Fibroblast of skin of right quadriceps (primary cell): ENCODE measurements around the gene LRRN2.
"Not testable (repeated sequence)": the region's sequence is repeated elsewhere in the genome, so short reads cannot be mapped to it uniquely, and the experiment has no call there.

Experiments
- DNase-seq: peaks from one replicate; pipeline ENCODE4 v3.0.0-alpha.2; 2013

Gene LRRN2

DNA sequence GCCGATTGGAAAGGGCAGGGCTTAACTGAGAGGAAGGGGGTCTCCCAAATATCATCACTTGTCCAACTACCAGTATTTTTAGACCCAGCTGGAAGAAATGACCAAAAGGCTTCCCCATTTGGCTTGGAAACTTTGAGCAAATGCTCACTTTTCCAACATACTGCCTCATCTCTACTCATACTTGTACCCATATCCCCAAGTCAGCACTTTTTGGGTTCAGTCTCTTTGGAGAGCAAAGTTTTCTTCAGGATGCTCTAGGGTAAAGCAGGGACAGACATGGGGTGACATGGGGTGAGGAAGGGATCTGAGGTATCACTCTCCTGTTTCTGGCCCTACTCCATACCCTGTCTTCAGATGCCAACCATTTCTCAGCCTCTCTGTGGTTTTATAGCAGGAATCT lies 27.2 kb downstream of the LRRN2 start:
- DNase-seq: no peak

DNA sequence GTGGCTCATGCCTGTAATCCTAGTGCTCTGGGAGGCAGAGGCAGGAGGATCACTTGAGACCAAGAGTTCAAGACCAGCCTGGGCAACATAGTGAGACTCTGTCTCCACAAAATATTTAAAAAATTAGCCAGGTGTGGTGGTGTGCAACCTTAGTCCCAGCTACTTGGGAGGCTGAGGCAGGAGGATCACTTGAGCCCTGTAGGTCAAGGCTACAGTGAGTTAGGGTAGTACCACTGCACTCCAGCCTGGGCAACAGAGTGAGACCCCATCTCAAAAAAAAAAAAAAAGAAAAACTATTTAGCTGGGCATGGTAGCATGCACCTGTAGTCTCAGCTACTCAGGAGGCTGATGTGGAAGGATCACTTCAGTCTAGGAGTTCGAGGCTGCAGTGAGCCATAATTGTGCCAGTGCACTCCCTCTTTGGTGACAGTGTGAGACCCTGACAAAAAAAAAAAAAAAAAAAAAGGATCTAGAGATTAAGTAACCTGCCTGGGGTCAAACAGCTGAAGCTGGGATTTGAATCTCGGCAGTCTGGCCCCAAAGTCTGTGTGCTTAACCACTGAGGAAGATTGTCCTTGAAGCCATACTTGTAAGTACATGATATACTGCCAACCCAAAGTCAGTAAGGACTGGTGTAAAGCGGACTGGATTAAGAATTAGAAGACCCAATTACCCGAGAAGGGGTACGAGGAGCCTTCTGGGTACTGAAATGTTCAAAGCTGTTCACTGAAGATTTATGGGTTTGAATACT lies 31.8 kb downstream of the LRRN2 start:
- no peak for DNase-seq

DNA sequence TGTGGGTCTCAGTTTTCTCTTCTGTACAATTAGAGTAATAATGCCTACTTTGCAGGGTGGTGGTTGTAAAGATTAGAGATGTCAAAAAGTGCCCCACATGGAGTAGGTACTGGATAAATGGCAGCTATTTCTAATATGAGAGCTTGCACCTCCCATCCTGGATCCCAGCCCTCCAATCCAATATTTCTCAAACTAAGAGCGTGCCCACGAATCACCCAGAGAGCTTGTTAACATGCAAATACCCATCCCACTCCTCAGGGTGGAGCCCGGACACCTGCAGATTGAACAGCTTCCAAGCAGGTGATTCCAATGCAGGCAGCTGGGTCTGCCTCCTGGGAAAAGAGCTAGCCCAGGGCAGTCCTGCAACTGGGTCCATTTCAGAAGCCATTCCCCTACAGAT lies 33.0 kb downstream of the LRRN2 start:
- no peak for DNase-seq

DNA sequence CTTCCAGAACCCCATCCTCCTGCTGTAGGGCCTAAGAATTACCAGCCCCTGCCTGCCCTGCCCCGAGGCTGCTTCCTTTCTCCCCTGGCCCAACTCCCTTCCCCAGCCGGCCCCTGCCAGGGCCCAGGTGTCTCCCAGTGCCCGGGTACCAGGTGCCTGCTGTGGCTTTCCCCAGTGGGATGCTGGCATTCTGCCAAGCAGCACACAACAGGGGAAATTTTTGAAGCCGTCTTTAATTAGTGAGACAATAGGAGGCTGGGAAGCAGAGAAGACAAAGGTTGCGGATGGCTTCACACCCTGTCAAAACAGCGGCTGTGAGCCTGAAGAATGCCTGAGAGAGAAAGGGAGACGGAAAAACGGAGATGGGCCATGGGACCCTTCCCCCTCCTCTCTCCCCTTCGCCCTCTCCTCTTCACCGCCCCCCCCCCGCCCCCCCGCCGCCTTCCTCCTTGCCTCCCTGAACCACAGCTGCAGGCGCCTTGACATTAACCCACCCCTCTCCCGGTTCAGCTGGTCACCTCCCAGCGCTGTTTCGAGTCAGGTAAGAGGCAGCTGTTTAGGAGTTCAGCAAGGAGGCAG lies 33.6 kb downstream of the LRRN2 start:
- no peak for DNase-seq

DNA sequence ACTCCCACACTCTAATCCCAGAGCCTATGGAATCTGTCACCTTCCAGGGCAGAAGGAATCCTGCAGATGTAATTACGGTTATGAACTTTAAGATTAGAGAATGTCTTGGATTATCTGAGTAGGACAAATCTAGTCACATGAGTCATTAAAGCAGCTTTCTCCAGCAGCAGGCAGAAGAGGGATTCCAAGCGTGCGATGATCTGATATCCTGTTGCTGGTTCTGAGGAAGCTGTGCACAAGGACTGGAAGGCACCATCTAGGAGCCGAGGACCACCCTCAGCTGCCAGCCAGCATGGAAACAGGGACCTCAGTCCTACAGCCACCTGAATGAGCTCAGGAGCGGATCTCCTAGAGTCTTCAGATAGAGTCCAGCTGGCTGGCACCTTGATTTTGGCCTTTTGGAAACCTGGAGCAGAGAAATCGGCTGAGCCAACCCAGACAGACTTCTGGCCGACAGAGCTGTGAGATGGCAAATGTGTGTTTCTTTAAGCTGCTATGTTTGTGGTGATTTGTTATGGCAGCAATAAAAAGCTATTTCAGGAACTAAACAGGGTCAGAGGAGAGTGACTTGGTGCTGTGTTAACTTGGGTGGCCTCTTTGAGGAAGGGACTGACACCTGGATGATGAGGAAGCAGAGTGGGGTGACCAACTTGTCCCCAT lies 34.5 kb downstream of the LRRN2 start:
- no peak for DNase-seq

DNA sequence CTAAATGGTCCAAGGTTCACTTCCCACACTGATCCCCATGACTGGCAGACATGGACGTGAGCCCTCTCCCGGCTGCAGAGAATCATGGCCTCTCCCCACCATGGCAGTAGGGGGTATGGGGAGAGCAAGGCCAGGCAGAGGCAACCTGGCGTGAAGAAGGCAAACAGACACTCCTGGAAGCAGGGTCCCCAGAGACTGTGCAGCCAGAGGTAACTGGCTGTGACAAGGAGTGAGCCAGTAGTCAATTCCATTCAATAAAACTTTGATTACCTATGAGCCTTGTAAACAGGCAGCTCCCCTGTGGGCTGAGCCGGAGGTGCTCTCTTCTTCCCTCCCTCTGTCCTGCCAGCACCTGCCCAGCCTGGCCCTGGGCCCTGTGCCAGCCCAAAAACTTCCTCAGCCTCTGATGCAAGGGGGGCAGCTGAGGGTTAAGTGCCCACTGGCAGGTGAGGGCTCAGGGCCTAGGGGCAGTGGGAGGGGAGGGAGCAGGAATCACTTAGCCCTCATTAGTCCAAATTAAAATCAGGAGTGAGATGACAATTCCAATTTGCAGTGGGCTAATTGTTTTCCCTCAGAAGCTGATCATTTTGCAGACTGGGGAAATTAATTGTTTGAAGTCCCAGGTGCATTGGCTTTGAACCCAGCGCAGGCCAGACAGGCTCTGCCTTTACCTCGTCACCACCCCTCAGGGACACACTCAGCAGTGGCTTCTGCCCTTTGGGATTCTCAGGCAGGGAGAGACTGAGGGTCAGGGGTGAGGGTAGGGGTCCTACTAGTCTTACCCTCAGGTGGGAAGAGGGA lies 35.6 kb downstream of the LRRN2 start:
- no peak for DNase-seq

DNA sequence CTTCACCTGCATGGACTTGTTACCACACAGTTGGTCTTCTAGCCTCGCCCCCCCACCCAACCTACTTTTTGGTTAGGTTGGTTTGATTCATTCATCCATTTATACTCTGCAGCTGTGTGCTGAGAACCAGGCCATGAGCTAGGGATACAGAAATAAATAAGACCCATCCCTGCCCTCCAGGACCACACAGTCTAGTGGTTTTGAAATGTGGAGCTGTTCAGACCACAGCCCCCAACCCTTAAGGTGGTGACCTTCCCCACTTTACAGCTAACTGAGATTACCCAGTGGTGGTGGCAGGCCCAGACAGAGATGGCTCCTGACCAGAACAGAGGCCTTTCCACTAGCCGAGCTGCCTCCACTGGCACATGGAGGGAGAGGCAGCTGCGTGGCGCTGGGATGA lies 37.0 kb downstream of the LRRN2 start:
- no peak for DNase-seq

DNA sequence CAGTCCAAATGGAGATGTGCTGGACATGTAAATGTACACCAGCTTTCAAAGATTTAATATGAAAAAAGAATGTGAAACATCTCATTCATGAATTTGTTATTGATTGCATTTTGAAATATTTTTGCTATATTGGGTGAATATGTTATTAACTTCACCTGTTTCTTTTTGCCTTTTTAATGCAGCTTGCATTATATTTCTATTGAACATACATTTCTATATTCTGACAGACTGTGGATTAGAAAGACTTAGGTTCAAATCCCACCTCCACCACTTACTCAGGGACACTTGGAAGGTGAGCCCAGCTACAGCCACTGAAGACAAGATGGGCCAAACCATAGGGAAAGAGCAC lies 37.8 kb downstream of the LRRN2 start:
- DNase-seq: no peak

DNA sequence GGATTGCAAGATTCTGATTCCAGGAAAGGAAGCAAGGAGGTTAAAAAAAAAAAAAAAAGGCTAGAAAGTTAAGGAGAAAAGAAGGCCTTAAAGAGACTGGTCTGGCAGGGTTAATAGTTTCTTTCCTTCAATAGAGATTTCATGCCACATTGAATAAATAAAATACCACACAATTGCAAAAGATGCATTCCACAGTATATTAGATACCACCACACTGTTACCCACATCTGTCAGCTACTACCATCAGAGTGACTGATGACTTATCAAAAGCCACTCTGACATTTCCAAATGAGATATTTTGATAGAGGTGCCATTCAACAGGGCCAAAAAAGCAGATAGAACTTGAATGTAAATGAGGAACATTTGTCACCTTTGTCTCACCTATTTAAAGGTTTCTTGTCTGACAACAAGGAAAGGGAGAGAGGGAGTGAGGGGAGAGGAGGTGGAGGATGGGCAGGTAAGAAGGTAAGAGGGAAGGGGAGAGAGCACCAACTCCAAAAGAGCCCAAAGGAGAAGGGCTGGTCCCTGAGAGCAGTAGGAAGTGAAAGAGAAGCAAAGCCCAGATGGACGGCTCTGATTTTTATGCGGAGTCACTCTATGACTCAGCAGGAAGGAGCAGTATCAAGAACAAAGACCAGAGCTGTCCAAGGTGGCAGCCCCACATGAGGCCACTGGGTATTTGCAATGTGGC lies 38.3 kb downstream of the LRRN2 start:
- peak; percentile 53 for DNase-seq

DNA sequence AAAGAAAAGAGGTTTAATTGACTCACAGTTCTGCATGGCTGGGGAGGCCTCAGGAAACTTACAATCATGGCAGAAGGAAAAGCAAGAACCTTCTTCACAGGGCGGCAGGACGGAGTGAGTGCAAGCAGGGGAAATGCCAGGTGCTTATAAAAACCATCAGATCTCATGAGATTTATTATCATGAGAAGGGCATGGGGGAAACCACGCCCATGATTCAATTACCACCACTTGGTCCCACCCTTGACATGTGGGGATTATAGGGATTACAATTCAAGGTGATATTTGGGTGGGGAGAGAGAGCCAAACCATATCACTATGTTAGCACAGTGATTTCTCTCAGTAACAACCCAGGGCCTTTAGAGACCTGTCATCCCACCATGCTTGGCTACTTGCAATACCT lies 39.9 kb downstream of the LRRN2 start:
- no peak for DNase-seq

DNA sequence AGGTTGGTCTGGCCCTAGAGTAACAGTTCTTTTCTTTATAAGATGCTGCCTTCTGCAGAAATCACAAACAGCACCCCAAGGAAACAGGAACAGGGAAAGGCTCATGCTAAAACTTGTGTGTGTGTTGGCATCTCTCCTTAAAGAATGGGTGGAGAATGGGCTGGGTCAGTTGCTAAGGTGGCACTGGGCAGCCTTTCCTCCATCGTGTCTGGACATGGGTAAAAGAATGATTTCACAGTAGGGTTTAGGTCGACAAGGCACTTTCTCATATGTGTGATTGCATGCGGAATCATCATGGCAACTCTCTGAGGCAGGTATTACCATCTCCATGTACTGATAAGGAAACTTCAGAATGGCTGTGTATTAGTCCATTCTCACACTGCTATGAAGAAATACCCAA lies 40.3 kb downstream of the LRRN2 start:
- DNase-seq: no peak

DNA sequence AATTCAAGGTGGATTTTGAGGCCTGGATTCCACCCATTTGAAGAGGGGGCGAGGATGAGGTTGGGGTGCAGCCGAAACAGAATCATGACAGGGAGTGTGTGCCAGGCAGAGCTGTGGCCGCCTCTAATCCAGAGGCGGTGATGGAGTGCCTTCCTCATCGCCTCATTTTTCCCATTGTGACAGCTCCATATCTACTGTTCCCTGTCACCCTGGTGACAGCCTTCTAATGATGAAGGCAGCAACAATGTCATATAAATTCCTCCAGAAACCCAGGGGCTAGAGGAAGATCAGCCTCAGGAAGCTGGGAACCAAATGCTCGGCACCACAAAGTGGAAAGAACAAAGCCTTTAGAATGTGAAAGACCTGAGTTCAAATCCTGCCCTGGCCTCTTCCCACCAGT lies 42.0 kb downstream of the LRRN2 start:
- no peak for DNase-seq

DNA sequence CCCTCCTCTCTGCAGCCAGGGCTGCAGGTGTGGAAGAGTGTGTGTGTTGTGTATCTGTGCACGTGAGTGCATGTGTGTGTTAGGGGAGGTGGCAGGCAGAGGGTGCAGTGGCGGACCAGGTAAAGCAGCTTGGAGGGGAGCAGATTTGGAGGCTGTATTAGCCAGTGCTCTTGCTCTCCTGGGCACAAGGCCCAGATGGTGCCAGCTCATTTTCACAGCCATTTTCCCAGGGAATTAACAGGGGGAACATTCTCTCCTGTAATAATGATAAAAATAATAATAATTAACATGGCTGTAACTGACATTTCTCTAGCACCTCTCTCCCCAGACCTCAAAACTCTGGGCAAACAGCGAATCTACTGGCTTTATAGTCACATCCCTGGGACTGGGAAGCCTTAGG lies 43.6 kb downstream of the LRRN2 start:
- DNase-seq: no peak

DNA sequence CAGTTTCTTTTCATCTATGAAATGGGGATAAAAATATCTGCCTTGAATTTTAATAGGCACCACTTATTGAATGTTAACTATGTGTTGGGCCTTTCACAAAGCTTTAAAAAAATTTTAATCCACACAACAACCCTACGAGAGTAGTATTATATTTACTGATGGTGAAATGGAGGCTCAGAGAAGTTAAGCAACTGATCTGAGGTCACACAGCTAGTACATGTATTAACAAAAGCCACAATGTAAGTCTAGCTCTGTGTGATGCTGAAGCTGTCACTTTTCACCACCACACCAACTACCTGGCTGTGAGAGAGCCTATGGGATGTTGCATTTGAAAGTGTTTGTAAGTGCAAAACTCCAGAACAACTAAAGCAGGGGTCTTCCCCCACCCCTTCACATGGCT lies 44.1 kb downstream of the LRRN2 start:
- no peak for DNase-seq

DNA sequence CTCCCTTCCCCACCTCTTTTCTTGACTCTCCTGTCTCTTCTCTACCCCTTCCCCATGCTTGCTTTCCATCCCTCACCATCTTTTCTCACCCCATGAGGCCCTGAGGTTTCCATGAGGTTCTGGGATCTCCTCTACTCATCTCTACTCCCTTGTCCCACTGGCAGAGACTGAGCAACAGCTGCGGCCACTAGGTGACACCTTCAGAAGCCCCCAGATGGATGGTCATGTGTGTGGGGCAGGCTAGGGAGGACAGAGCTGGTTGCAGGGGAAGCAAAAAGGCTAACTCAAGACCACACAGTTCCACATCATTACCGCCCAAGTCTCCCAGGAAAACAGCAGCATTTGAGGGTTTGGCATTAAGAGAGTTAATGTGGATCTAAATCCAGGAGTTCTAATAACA lies 45.0 kb downstream of the LRRN2 start:
- no peak for DNase-seq

DNA sequence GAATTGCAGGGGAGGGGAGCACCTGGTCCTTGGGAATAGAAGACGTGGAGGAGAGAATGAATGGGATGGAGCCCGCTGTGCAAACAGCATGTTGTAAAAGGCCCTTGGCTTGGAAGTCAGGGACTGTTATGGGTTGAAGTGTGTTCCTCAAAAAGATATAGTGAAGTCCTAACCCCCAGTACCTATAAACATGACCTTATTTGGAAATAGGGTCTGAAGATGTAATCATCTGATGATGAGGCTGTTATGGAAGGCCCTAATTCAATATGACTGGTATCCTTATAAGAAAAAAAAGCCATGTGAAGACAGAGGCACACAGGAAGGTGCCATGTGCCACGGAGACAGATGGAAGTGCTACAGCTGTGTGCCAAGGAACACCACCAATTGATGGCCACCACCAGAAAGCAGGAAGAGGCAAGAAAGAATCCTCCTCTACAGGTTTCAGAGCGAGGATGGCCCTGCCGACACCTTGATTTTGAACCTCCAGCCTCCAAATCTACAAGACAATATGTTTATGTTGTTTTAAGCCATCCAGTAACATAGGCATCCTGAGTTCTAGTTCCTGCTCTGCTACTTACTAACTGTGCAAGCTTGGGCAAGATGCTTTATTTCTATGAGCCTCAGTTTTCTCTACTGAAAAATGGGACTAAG lies 51.2 kb downstream of the LRRN2 start:
- no peak for DNase-seq

DNA sequence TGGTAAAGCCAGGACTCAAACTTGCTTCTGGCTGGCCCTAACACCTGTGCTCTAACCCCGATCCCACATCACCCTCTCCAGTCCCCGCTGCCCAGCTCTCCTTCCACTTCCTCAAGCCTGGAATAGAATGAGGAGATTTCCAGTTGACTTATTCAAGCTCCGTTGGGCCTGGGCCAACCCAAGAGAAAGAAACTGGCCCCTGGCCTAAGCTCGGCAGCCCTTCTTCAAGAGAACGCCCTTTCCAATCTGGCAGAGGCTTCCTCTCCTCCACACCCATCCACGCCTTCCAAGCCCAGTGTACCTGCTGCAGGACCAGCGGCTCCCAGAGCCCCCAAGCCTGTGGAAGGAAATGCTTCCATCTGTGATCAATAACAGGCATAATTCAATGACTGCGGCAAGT lies 51.9 kb downstream of the LRRN2 start:
- no peak for DNase-seq

DNA sequence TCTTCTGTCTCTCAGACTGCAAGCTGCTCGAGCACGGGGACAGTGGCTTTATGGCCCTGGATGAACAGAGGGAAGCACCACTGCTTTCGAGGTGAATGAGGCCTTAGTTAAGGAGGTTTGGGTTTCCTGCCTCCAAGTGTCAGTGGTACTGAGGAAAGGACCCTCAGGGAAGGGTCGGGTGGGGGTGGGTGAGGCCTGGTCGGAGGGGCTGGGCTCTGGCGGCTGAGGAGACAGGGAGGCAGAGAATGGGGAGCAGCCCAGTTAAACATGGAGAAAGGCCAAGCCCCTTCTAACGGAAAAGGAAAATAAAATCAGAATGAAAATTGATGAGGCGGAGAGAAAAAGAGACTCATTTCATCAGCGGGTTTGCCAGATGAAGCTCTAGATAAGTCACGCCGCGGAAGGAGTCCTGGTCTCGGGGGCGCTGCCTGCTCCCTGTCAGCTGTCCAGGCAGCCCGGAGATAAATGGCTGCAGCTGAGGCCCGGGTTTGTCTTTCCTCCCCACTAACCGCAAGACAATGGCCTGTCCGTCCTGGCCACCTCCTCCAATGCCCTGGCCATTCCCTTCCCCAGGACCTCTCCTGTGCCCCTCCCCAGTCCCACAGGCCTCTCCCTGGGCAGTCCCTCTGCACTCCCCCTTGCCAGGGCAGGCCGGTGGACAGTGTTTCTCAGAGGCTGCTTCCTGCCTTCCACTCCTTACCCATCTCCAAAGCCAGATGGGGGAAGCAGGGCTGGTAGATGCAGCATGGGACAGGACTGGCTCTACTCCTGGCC lies 55.2 kb downstream of the LRRN2 start:
- no peak for DNase-seq

DNA sequence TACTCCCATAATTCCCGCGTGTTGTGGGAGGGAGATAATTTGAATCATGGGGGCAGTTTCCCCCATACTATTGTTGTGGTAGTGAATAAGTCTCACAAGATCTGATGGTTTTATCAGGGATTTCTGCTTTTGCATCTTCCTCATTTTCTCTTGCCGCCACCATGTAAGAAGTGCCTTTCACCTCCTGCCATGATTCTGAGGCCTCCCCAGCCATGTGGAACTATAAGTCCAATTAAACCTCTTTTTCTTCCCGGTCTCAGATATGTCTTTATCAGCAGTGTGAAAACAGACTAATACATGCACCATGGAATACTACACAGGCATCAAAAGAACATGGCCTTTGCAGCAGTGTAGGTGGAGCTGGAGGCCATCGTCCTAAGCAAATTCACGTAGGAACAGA lies 56.1 kb downstream of the LRRN2 start:
- DNase-seq: not testable (repeated sequence)

DNA sequence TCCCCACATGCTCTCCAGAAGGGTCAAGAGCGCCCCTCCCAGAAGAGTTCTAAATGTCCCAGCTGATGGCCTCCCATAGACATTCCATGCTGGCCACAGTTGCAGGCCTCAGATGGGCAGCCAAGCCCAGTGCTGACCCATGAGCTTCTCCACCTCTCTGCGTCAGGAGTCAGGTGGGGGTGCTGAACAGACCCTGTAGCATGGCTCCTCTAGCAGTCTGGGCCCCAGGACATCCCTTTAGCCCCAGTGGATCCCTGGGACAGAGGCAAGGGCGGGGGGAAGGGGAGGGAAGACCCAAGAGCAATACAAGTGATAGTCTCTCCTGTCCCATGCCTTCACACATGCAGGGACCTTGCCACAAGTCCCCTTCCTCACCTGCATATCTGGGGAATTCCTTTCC lies 56.7 kb downstream of the LRRN2 start:
- DNase-seq: no peak

DNA sequence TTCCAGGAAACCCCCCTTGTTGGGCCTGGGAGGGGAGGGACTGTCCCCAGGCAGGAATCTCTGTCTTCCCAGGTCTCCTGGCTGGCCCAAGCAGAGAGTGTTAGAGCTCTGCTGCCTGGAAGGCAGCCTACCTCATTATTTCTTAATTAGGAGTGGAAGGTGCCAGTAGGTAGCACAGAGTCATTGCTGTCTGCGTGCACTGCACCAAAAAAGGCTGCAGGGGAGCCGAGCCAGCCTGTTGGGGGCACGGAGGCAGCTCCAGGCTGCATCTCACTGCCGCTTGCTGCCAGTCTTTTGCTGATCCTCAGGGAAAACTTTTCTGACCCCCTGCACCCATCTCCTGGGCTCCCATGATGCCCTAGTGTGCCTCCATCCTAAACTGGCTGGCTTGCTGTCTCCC lies 58.1 kb downstream of the LRRN2 start:
- DNase-seq: no peak

DNA sequence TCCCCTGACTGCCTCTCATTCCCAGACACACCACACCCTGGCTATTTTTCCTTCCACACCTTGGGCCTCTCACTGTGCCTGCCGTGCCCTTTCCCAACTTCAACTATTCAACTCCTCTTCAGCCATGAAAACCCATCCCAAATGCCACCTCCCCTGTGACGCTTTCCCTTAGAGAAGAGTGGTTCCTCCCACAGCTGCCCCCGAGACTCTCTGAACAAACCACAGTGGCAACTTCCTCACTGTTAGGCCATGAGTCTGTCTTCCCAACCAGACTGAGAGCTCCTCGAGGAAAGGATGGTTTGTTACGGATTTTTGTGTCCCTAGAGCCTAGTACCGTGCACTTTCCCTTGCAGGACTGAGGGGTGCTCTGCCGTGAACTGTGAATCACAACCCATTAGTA lies 59.2 kb downstream of the LRRN2 start:
- DNase-seq: no peak
